DOHH2 (cell line): ENCODE data around the gene PITRM1.

Experiments
- H3F3A ChIP-seq: fragments of 200-600 bp; sonication (generic), shearing (Covaris generic); 2 replicates; pipeline ENCODE4 v1.6.0; 2016; ENCODE audit warnings: antibody characterized with exemption, mild to moderate bottlenecking; ENCODE audit not compliant: control insufficient read depth, insufficient read depth
- H3K27ac ChIP-seq: fragments of 200-600 bp; sonication (generic); 2 replicates; pipeline ENCODE4 v1.5.1; 2014; ENCODE audit warnings: low read depth, mild to moderate bottlenecking, low read length, moderate library complexity
- H3K27me3 ChIP-seq: fragments of 200-600 bp; sonication (generic); 2 replicates; pipeline ENCODE4 v1.6.1; 2014; ENCODE audit warnings: mild to moderate bottlenecking, low read length, mixed read lengths; ENCODE audit not compliant: control insufficient read depth
- H3K36me3 ChIP-seq: fragments of 200-600 bp; sonication (generic); 2 replicates; pipeline ENCODE4 v1.6.1; 2014; ENCODE audit warnings: mild to moderate bottlenecking, low read length, moderate library complexity, mixed read lengths; ENCODE audit not compliant: control insufficient read depth
- H3K4me1 ChIP-seq: fragments of 200-600 bp; sonication (generic); 2 replicates; pipeline ENCODE4 v1.6.1; 2014; ENCODE audit warnings: mild to moderate bottlenecking, low read length, mixed read lengths; ENCODE audit not compliant: control insufficient read depth
- H3K4me2 ChIP-seq: fragments of 200-600 bp; sonication (generic); 2 replicates; pipeline ENCODE4 v1.6.0; 2014; ENCODE audit warnings: mild to moderate bottlenecking, low read length, moderate library complexity
- H3K4me3 ChIP-seq: fragments of 200-600 bp; sonication (generic); 2 replicates; pipeline ENCODE4 v1.5.1; 2014; ENCODE audit warnings: mild to moderate bottlenecking, low read length, mixed read lengths
- H3K79me2 ChIP-seq: fragments of 200-600 bp; sonication (generic); 2 replicates; pipeline ENCODE4 v1.6.1; 2014; ENCODE audit warnings: mild to moderate bottlenecking, low read length, mixed read lengths; ENCODE audit not compliant: control insufficient read depth
- H3K9me2 ChIP-seq: fragments of 200-600 bp; sonication (generic); replicated peaks from 2 replicates; pipeline ENCODE4 v1.6.1; 2014; ENCODE audit warnings: mild to moderate bottlenecking, low read length, mixed read lengths; ENCODE audit not compliant: control insufficient read depth
- H3K9me3 ChIP-seq: fragments of 200-600 bp; sonication (generic); 2 replicates; pipeline ENCODE4 v1.6.1; 2014; ENCODE audit warnings: antibody characterized with exemption, low read length, mixed read lengths; ENCODE audit not compliant: control insufficient read depth, insufficient read depth
- H4K20me1 ChIP-seq: fragments of 200-600 bp; sonication (generic); 2 replicates; pipeline ENCODE4 v1.6.0; 2014; ENCODE audit warnings: low read depth, mild to moderate bottlenecking, antibody characterized with exemption, low read length, moderate library complexity; ENCODE audit not compliant: control insufficient read depth, insufficient read depth
- EZH2phosphoT487 ChIP-seq: fragments of 200-600 bp; sonication (generic); IDR thresholded peaks from 2 replicates; pipeline ENCODE4 v1.6.1; 2017; ENCODE audit warnings: borderline replicate concordance, mild to moderate bottlenecking, antibody characterized with exemption, low read length, moderate library complexity, mixed read lengths
- TF ChIP-seq, protein P1 (sequence below): fragments of 200-600 bp; sonication (generic); IDR thresholded peaks from one replicate; pipeline ENCODE4 v1.5.1; 2014; ENCODE audit warnings: antibody characterized with exemption, mild to moderate bottlenecking, low read depth, low read length; ENCODE audit not compliant: poor library complexity, severe bottlenecking

The PITRM1 gene

DNA sequence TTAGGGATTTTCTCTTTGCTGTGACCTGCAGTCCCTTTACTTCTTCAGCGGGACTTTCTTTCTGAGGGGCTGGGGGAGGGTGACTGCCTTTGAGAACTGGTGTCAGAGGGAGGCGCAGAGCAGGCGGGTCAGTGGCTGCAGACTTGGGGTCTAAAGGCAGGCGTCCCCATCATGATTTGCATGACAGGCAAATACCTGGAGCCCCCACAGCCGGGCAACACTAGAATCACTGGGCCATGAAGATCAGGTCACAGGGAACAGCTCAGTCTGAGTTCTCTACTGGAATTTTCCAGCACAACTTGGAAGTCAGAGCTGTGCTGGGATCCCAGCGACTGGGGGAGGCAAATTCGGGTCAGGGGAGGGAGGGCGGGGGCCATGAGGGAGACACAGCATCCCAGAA, 29.2 kb upstream of the PITRM1 start:
- no peaks in the 10 kb centered on the region for H3K36me3 ChIP-seq
- H4K20me1 ChIP-seq: no peaks in the 10 kb centered on the region
- no peaks in the 10 kb centered on the region for H3K9me2 ChIP-seq
- H3K4me2 ChIP-seq: no peak overlapping the region
- TF ChIP-seq, protein P1, sequence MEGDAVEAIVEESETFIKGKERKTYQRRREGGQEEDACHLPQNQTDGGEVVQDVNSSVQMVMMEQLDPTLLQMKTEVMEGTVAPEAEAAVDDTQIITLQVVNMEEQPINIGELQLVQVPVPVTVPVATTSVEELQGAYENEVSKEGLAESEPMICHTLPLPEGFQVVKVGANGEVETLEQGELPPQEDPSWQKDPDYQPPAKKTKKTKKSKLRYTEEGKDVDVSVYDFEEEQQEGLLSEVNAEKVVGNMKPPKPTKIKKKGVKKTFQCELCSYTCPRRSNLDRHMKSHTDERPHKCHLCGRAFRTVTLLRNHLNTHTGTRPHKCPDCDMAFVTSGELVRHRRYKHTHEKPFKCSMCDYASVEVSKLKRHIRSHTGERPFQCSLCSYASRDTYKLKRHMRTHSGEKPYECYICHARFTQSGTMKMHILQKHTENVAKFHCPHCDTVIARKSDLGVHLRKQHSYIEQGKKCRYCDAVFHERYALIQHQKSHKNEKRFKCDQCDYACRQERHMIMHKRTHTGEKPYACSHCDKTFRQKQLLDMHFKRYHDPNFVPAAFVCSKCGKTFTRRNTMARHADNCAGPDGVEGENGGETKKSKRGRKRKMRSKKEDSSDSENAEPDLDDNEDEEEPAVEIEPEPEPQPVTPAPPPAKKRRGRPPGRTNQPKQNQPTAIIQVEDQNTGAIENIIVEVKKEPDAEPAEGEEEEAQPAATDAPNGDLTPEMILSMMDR: no peak
- TF ChIP-seq EZH2phosphoT487: no peak
- H3K27me3 ChIP-seq: peaks cover 24% of the 10 kb centered on the region
- no peaks in the 10 kb centered on the region for H3F3A ChIP-seq
- H3K79me2 ChIP-seq: no peaks in the 10 kb centered on the region
- H3K4me1 ChIP-seq: no peaks in the 10 kb centered on the region
- no peak overlapping the region for H3K4me3 ChIP-seq
- no peaks in the 10 kb centered on the region for H3K9me3 ChIP-seq
- H3K27ac ChIP-seq: no peak overlapping the region

DNA sequence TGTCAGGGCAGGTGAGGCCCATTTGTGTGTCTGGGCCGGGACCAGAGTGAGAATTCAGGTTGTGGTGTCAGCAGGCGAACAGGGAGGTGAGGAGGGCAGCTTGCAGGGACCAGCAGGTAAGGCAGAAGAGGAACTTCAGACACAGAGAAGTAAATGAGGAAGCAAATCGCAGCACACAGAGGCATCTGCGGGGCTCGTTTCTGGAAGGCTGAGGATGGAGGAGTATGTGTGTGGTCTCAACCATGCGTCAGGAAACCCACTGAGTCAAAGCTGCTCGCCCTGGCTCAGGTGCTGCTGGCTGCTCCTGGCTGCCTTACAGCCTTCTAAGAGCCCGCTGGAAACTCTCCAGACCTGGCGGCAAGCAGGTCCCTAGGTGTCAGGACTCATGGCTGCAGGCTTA, 26.9 kb upstream of the PITRM1 start:
- Histone ChIP-seq H4K20me1 (no peaks in the 10 kb centered on the region), H3F3A (no peaks in the 10 kb centered on the region), H3K9me3 (no peaks in the 10 kb centered on the region), H3K27me3 (peaks cover 24% of the 10 kb centered on the region), H3K27ac (no peak overlapping the region), H3K4me2 (no peak overlapping the region), H3K79me2 (no peaks in the 10 kb centered on the region), H3K4me1 (no peaks in the 10 kb centered on the region), H3K9me2 (no peaks in the 10 kb centered on the region), H3K4me3 (no peak overlapping the region), H3K36me3 (no peaks in the 10 kb centered on the region)
- no peak for TF ChIP-seq EZH2phosphoT487
- TF ChIP-seq, protein P1: no peak

DNA sequence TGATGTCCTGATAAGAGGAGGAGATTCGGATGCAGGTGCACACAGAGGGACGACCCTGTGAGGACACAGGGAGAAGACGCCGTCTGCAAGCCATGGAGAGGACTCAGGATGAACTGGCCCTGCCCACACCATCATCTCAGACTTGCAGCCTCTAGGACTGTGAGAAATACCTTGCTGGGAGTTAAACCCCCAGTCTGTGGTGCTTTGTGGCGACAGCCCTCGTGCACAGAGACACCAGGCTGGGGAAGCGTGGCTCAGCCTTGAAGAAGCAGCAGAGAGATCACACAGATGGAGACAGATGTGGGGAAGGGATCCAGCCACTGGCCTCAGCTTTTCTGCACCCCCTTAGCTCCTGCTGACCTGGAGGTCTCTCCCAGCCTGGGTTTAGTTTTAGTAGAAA, 26.3 kb upstream of the PITRM1 start:
- Histone ChIP-seq H3K4me2 (no peak overlapping the region), H3F3A (no peaks in the 10 kb centered on the region), H3K27me3 (peaks cover 24% of the 10 kb centered on the region), H3K27ac (no peak overlapping the region), H3K4me3 (no peak overlapping the region), H3K36me3 (no peaks in the 10 kb centered on the region), H3K79me2 (no peaks in the 10 kb centered on the region), H3K4me1 (no peaks in the 10 kb centered on the region), H4K20me1 (no peaks in the 10 kb centered on the region), H3K9me3 (no peaks in the 10 kb centered on the region), H3K9me2 (no peaks in the 10 kb centered on the region)
- TF ChIP-seq, protein P1: no peak
- TF ChIP-seq EZH2phosphoT487: no peak
